GM12874 (cell line): Measurements from ENCODE around the gene BCL2L12.

Experiments
- CTCF ChIP-seq: IDR thresholded peaks from 2 replicates; pipeline ENCODE4 v1.5.1; 2011; ENCODE audit warnings: low read depth, mild to moderate bottlenecking, control low read depth, low read length, moderate library complexity; ENCODE audit not compliant: insufficient read depth

Gene BCL2L12

GRCh38 chr19:49681830-49682229 lies 16.1 kb downstream of the BCL2L12 start:
- no peak for TF ChIP-seq CTCF

GRCh38 chr19:49682274-49682673 lies 16.5 kb downstream of the BCL2L12 start:
- no peak for TF ChIP-seq CTCF

- TF ChIP-seq CTCF: no peak
Measured at GRCh38 chr19:49683814-49684250, 18.1 kb downstream of the BCL2L12 start.

- TF ChIP-seq CTCF: peak; percentile 82
Measured at GRCh38 chr19:49684251-49684982, 18.7 kb downstream of the BCL2L12 start.

GRCh38 chr19:49684983-49685553 lies 19.3 kb downstream of the BCL2L12 start:
- TF ChIP-seq CTCF: no peak

GRCh38 chr19:49685845-49686332 lies 20.2 kb downstream of the BCL2L12 start:
- no peak for TF ChIP-seq CTCF

- TF ChIP-seq CTCF: no peak
Measured at GRCh38 chr19:49686503-49687088, 20.9 kb downstream of the BCL2L12 start.
